Measurements from ENCODE around the gene ECT2.

ECT2 gene

GRCh38 chr3:172840463-172840862 is 89.9 kb downstream of the ECT2 start:
- Histone ChIP-seq H3F3A (ENCODE audit: insufficient read depth, low read length) (no peaks in the 10 kb centered on the region), H3K9me2 (ENCODE audit: low read depth, low read length) (no peaks in the 10 kb centered on the region), H3K27ac (ENCODE audit: low read depth, low read length, poor library complexity, severe bottlenecking) (no peak overlapping the region), H3K9ac (ENCODE audit: low read length) (no peak overlapping the region), H3K4me3 (ENCODE audit: low read depth, low read length, poor library complexity, severe bottlenecking) (no peak overlapping the region), H3K79me2 (ENCODE audit: insufficient read depth, low read length) (no peaks in the 10 kb centered on the region), H3K9me3 (ENCODE audit: low read length) (no peaks in the 10 kb centered on the region), H3K36me3 (ENCODE audit: insufficient read depth, low read length) (no peaks in the 10 kb centered on the region), H4K20me1 (ENCODE audit: insufficient read depth, low read length) (no peaks in the 10 kb centered on the region), H3K4me2 (ENCODE audit: low read length) (no peak overlapping the region), H2AFZ (ENCODE audit: low read length) (no peak overlapping the region), H3K27me3 (ENCODE audit: insufficient read depth, low read length) (no peaks in the 10 kb centered on the region), H3K4me1 (ENCODE audit: insufficient read depth, low read length, severe bottlenecking) (no peaks in the 10 kb centered on the region)
- TF ChIP-seq CTCF (IDR thresholded peaks at IDR 0.05; ENCODE audit: low read length) (no peak), EZH2 (IDR thresholded peaks at IDR 0.05; ENCODE audit: borderline replicate concordance, low read length) (no peak)

DNA sequence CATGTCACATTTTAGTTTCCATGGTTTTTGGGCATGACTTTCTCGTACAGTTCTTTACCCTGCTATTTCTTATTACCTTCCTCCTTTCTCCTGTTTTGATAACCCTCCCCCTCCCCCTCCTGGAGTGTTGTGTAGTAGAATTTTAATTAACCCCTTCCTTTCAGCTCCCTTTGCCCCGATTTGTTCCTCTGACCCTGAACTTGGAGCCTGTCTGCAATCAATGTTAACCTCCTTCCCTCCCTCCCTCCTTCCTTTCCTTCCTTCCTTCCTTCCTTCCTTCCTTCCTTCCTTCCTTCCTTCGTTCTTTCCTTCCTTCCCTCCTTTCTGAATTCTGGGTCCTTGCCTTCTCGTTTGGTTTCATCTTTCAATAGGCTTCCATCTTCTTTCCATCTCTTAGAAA is 90.4 kb downstream of the ECT2 start:
- H3K4me1 ChIP-seq (ENCODE audit: insufficient read depth, low read length, severe bottlenecking) = no peaks in the 10 kb centered on the region
- no peak overlapping the region for H3K4me3 ChIP-seq (ENCODE audit: low read depth, low read length, poor library complexity, severe bottlenecking)
- H3K27ac ChIP-seq (ENCODE audit: low read depth, low read length, poor library complexity, severe bottlenecking) = no peak overlapping the region
- TF ChIP-seq CTCF (IDR thresholded peaks at IDR 0.05; ENCODE audit: low read length) (no peak), EZH2 (IDR thresholded peaks at IDR 0.05; ENCODE audit: borderline replicate concordance, low read length) (no peak)
- no peaks in the 10 kb centered on the region for H3K36me3 ChIP-seq (ENCODE audit: insufficient read depth, low read length)
- H3K27me3 ChIP-seq (ENCODE audit: insufficient read depth, low read length) = no peaks in the 10 kb centered on the region
- no peaks in the 10 kb centered on the region for H4K20me1 ChIP-seq (ENCODE audit: insufficient read depth, low read length)
- no peak overlapping the region for H3K9ac ChIP-seq (ENCODE audit: low read length)
- H3F3A ChIP-seq (ENCODE audit: insufficient read depth, low read length) = no peaks in the 10 kb centered on the region
- no peak overlapping the region for H3K4me2 ChIP-seq (ENCODE audit: low read length)
- no peaks in the 10 kb centered on the region for H3K9me2 ChIP-seq (ENCODE audit: low read depth, low read length)
- no peak overlapping the region for H2AFZ ChIP-seq (ENCODE audit: low read length)
- no peaks in the 10 kb centered on the region for H3K9me3 ChIP-seq (ENCODE audit: low read length)
- H3K79me2 ChIP-seq (ENCODE audit: insufficient read depth, low read length) = no peaks in the 10 kb centered on the region

GRCh38 chr3:172844428-172844827 is 93.9 kb downstream of the ECT2 start:
- no peaks in the 10 kb centered on the region for H3K9me3 ChIP-seq (ENCODE audit: low read length)
- no peaks in the 10 kb centered on the region for H3K27me3 ChIP-seq (ENCODE audit: insufficient read depth, low read length)
- H3K27ac ChIP-seq (ENCODE audit: low read depth, low read length, poor library complexity, severe bottlenecking) = no peak overlapping the region
- no peaks in the 10 kb centered on the region for H3F3A ChIP-seq (ENCODE audit: insufficient read depth, low read length)
- H3K4me3 ChIP-seq (ENCODE audit: low read depth, low read length, poor library complexity, severe bottlenecking) = no peak overlapping the region
- no peak overlapping the region for H3K9ac ChIP-seq (ENCODE audit: low read length)
- H3K4me2 ChIP-seq (ENCODE audit: low read length) = no peak overlapping the region
- no peaks in the 10 kb centered on the region for H3K36me3 ChIP-seq (ENCODE audit: insufficient read depth, low read length)
- no peaks in the 10 kb centered on the region for H3K9me2 ChIP-seq (ENCODE audit: low read depth, low read length)
- no peaks in the 10 kb centered on the region for H3K79me2 ChIP-seq (ENCODE audit: insufficient read depth, low read length)
- no peaks in the 10 kb centered on the region for H4K20me1 ChIP-seq (ENCODE audit: insufficient read depth, low read length)
- TF ChIP-seq CTCF (IDR thresholded peaks at IDR 0.05; ENCODE audit: low read length) = no peak
- no peak for TF ChIP-seq EZH2 (IDR thresholded peaks at IDR 0.05; ENCODE audit: borderline replicate concordance, low read length)
- H3K4me1 ChIP-seq (ENCODE audit: insufficient read depth, low read length, severe bottlenecking) = no peaks in the 10 kb centered on the region
- no peak overlapping the region for H2AFZ ChIP-seq (ENCODE audit: low read length)

Data from OCI-LY1 (cell line).